Activated naive CD8-positive, alpha-beta T cell (primary cell): Measurements from ENCODE around the gene BBS2.
A peak's percentile ranks its signal among the peaks of the same experiment; 100 is the strongest.

Experiments
- H3K27ac Mint-ChIP-seq: one replicate; pipeline ENCODE4 v1.8.0; 2021; ENCODE audit warnings: mixed read lengths
- H3K27me3 Mint-ChIP-seq: one replicate; pipeline ENCODE4 v1.8.0; 2021; ENCODE audit warnings: mixed read lengths
- H3K36me3 Mint-ChIP-seq: one replicate; pipeline ENCODE4 v1.8.0; 2021; ENCODE audit warnings: mixed read lengths
- H3K4me1 Mint-ChIP-seq: one replicate; pipeline ENCODE4 v1.8.0; 2021; ENCODE audit warnings: low read depth, mixed read lengths
- H3K4me3 Mint-ChIP-seq: one replicate; pipeline ENCODE4 v1.8.0; 2021; ENCODE audit warnings: mild to moderate bottlenecking, mixed read lengths
- H3K9me3 Mint-ChIP-seq: one replicate; pipeline ENCODE4 v1.8.0; 2021; ENCODE audit warnings: low read depth, mixed read lengths

BBS2 gene

DNA sequence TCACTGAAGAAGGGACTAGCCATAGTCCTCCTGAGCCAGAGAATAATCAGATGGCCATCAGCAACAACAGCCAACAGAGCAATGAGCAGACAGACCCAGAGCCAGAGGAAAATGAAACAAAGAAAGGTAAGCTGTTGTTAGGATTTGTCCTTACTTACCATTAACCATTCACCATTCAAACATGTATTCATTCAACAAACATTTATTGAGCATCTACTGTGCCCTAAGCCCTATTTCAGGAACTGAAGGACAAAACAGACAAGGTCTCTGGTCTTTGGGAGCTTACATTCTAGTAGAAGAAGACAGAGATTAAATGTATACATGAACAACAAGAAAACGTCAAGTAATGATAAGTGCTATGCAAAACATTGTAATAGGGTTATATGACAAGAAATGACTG is 49.2 kb downstream of the BBS2 start:
- Mint-ChIP-seq H3K4me3 (no peak overlapping the region), H3K4me1 (no peaks in the 10 kb centered on the region), H3K36me3 (peaks cover 8% of the 10 kb centered on the region), H3K27ac (no peak overlapping the region), H3K27me3 (no peaks in the 10 kb centered on the region), H3K9me3 (no peaks in the 10 kb centered on the region)

DNA sequence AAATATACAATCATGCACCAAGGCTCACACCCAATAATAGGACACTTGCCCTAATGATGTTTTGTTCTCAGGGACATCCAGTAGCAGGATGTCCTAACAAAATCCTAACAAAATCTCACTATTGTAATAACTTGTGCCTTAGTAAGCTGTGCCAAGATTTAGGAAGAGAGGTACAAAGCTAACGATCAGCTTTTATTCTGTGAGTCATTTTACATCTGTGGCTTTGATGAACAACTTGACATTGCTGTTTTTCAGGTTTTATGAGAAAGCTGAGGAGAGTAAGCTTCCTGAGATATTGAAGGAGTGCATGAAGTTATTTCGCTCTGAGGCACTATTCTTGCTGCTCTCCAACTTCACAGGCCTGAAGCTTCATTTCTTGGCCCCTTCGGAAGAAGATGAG is 49.6 kb downstream of the BBS2 start:
- peak overlapping the region; percentile 10 for H3K27ac Mint-ChIP-seq
- H3K27me3 Mint-ChIP-seq = no peaks in the 10 kb centered on the region
- H3K4me3 Mint-ChIP-seq = no peak overlapping the region
- no peaks in the 10 kb centered on the region for H3K4me1 Mint-ChIP-seq
- H3K36me3 Mint-ChIP-seq = peaks cover 9% of the 10 kb centered on the region
- H3K9me3 Mint-ChIP-seq = no peaks in the 10 kb centered on the region

DNA sequence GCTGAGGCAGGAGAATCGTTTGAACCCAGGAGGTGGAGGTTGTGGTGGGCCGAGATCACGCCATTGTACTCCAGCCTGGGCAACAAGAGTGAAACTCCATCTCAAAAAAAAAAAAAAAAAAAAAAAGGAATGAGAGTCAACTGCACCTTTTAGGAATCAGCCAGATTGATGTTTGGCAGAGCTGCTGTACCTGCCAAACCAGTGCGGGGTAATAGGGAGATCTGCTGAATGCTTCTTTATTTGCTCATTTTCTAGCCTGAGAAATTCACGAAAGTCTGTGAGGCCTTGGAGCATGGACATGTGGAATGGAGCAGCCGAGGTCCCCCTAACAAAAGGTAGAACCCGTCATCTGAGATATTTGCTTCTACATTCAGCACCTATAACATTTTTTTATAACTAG is 50.1 kb downstream of the BBS2 start:
- no peak overlapping the region for H3K4me3 Mint-ChIP-seq
- no peak overlapping the region for H3K27ac Mint-ChIP-seq
- H3K27me3 Mint-ChIP-seq = no peaks in the 10 kb centered on the region
- H3K9me3 Mint-ChIP-seq = no peaks in the 10 kb centered on the region
- H3K36me3 Mint-ChIP-seq = peaks cover 7% of the 10 kb centered on the region
- H3K4me1 Mint-ChIP-seq = no peaks in the 10 kb centered on the region

DNA sequence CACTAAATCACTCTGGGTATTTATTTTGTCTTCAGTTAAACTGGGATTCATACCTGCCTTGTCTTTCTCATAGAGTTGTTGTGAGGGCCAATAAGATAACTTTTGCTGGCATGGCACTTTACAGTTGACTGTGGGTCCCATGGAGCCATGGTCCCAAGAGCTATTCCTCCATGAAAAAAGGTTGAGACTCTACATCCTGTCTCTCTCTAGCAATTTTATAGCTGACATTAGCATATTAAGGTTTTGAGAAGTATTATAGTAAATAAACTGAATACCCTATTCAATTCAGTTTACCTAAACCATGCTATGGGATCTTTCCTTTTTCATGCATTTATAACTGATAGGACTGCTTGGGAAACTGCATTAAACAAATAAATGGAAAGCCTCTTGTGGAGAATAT is 51.0 kb downstream of the BBS2 start:
- H3K36me3 Mint-ChIP-seq = peaks cover 15% of the 10 kb centered on the region
- H3K4me3 Mint-ChIP-seq = no peak overlapping the region
- no peaks in the 10 kb centered on the region for H3K9me3 Mint-ChIP-seq
- H3K27me3 Mint-ChIP-seq = no peaks in the 10 kb centered on the region
- H3K4me1 Mint-ChIP-seq = peaks cover 3% of the 10 kb centered on the region
- H3K27ac Mint-ChIP-seq = no peak overlapping the region

DNA sequence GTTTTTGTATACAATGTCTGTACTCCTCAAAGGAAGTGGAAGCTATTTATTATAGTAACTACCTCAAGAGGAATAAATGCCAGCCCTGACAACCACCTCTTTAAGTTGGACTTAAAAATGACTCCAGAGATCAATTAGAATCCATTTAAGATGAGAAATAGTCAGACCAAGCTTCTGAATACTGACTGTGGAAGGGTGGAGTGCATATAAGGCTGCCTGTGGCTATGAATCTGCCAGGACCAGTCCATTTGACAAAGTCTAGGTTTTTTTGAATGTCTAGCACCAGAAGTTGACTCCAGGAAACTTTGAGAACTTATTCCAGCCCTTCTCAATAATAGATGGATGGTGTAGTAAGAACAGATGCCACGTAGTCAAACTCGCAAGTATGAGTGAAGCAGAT is 53.5 kb downstream of the BBS2 start:
- Mint-ChIP-seq H3K4me1 (peaks cover 3% of the 10 kb centered on the region), H3K4me3 (no peak overlapping the region), H3K36me3 (peaks cover 18% of the 10 kb centered on the region), H3K27me3 (no peaks in the 10 kb centered on the region), H3K9me3 (no peaks in the 10 kb centered on the region), H3K27ac (no peak overlapping the region)

DNA sequence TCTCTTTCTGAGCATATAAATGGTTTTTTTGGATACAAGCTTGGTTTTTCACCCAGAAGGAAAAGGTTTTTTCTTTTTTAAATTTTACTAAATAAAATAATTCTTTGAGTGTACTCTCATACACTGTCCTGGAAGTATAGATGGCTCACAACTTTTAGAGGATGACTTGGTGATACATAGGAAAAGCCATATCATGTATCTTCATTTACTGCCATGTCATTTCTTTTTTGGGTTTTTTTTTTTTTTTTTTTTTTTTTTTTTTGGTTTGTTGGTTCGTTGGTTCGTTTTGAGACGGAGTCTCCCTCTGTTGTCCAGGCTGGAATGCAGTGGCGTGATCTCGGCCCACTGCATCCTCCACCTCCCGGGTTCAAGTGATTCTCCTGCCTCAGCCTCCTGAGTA is 56.7 kb downstream of the BBS2 start:
- Mint-ChIP-seq H3K36me3 (peaks cover 16% of the 10 kb centered on the region), H3K4me1 (peaks cover 3% of the 10 kb centered on the region), H3K27ac (no peak overlapping the region)

DNA sequence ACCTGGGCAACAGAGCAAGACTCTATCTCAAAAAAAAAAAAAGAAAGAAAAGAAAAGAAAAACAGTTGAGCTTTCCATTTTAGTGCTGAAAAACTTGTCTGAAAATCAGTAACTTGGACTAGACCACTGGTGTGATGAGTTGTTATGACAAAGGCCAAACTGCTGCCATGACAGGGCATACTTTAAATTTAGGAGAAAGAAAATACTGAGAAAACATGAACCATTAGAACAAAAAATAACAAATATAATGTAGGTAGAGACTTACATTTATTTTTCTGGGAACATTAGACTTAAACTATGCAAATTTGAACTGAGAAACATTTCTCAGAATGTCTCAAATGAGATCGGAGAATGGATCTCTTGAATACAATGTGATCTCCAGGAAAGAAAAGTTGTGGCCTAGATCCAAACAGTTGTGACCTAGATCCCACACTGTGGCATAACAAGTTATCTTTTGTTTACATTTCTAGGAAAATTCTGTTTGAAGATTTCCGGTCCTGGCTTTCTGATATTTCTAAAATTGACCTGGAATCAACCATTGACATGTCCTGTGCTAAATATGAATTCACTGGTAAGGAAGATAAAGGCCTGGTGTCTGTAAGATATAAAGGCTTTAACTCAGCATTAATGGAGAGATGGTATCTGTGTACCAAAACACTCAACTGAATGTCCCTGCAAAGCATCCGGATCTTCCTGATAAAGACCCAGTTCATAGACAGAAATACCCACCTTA is 57.6 kb downstream of the BBS2 start:
- Mint-ChIP-seq H3K4me3 (no peak overlapping the region), H3K27ac (peak overlapping the region; percentile 41)

More for the DNA sequence above, 56.7 kb downstream of the BBS2 start:
- no peaks in the 10 kb centered on the region for H3K9me3 Mint-ChIP-seq
- no peaks in the 10 kb centered on the region for H3K27me3 Mint-ChIP-seq
- H3K4me3 Mint-ChIP-seq = no peak overlapping the region

DNA sequence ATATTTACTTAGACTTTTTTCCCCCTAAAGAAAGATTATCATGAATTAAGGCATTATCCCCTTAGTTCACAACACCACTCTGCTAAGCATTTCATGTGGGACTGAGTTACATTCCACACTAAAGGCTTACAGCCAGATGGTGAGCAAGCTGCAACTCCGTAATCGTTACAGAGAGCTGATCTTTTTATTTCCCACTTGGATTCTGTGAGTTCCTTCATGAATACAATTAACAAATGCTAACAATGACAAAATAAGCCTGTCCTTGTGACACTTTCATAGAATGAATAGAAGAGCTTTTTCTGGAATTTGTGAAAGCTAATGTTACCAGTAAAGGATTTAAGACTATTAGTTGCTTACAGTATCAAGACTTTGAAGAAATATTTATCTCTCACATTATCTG is 59.7 kb downstream of the BBS2 start:
- no peak overlapping the region for H3K4me3 Mint-ChIP-seq
- no peak overlapping the region for H3K27ac Mint-ChIP-seq
- H3K4me1 Mint-ChIP-seq = peaks cover 11% of the 10 kb centered on the region
- H3K27me3 Mint-ChIP-seq = no peaks in the 10 kb centered on the region
- no peaks in the 10 kb centered on the region for H3K9me3 Mint-ChIP-seq
- H3K36me3 Mint-ChIP-seq = peaks cover 28% of the 10 kb centered on the region

More for the DNA sequence above, 57.6 kb downstream of the BBS2 start:
- Mint-ChIP-seq H3K36me3 (peaks cover 19% of the 10 kb centered on the region), H3K27me3 (no peaks in the 10 kb centered on the region), H3K9me3 (no peaks in the 10 kb centered on the region), H3K4me1 (peaks cover 3% of the 10 kb centered on the region)

DNA sequence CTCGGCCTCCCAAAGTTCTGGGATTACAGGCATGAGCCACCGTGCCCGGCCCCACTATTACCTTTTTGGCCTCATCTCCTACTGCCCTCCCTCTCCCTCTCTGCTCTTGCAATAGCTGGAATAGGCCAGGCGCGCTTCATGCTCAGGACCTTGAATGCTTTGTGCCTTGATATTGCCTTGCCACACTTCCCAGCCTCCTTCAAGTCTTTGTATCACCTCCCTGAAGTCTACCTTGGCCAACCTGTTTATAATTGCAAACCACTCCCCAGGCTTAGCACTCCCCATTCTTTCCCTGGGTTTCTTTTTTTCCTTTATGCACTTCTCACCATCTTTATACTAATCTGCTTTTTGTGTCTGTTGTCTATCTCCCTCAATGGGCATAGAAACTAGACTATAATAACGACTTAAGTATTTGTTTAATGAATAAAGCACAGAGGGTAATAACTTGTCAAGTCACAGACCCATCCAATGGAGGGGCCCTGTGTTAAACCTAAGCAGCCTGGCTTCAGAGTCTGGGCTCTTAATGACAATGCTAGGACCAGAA is 61.8 kb downstream of the BBS2 start:
- Mint-ChIP-seq H3K27me3 (no peaks in the 10 kb centered on the region), H3K4me3 (no peak overlapping the region), H3K4me1 (peaks cover 18% of the 10 kb centered on the region), H3K9me3 (no peaks in the 10 kb centered on the region), H3K27ac (no peak overlapping the region), H3K36me3 (peaks cover 27% of the 10 kb centered on the region)

DNA sequence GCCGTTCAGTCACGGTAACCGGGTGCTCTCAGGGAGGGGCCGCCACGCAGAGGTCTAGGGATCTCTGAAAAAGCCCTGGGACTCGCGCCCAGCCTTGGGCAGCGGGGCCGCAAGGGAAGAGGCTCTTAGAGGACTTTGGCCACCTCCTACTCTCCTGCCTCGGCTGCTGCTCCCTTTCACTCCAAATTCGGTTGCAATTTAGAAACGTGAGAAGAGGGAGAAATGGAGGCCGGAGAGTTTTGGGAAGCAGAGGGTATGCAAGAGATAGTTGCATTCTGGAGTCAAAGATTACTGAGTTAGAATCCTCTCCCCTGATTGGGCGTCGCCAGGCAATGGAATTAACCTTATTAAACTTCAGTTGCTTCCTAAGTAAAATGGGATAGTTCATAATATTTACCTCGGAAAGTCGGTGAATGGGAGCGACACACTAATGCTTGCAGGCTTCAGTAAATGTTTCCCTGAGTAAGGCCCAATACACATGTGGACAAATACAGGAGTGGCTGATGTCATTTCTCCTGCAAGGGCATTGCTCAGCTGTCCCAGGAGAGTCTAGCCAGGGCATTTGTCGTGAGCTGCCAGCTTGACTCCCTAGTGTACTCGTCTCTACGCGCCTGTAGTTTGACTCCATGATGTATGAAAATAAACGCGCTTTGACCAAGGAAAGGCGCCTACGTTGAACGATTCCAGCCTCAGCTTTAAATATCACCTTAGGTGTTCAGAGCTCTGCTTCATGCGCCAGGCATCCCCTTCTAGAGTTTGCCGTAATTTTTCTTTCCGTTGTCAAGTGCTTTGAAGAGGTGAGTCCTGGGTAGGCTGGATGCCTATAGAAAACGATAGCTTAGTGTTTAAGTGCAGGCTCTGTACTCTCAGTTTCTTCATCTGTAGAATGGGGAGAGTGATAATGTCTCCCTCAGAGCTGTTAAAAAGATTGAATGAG is 67.8 kb downstream of the BBS2 start:
- Mint-ChIP-seq H3K9me3 (no peaks in the 10 kb centered on the region), H3K4me3 (peak overlapping the region; percentile 100), H3K36me3 (peaks cover 18% of the 10 kb centered on the region), H3K4me1 (peaks cover 62% of the 10 kb centered on the region), H3K27ac (peak overlapping the region; percentile 99), H3K27me3 (no peaks in the 10 kb centered on the region)

DNA sequence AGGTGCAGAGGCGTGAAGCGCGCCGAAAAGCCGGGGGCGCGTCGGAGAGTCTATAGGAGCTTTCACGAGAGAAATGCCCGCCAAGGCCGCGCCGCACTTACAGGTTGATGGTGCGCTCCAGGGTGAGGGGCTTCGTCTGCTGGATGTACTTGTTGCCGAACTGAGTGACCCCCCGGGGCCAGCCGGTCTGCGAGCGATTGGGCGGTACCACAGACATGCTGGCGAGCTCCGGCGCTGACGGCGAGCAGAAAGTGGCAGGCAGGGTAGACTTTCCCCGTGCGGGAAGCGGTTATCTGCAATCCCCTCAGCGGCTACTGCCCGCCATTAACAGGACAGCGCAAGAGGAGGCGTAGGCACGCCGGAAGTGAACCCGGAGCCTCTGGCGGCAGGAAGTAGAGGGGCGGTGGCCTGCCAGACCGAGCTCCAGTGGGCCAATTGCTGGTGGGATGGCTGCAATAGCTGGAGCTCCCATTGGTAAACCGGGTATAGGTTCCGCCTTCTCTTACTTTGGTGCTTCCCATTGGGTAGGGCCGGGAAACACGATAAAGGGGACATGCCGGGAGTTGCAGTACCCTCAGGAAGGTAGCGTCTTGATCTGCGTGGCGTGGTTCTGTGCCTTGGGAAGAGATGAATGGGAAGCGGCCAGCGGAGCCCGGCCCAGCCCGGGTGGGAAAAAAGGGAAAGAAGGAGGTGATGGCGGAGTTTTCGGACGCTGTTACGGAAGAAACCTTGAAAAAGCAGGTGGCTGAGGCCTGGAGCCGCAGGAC is 68.7 kb downstream of the BBS2 start, which contains the start of the genes NUDT21 and OGFOD1:
Gene NUDT21, minus strand, starts transcription at position 347 of the 767 bp plus-strand sequence. Its CDS starts 130 bp downstream, at position 217.
Gene OGFOD1, plus strand, starts transcription at position 569 of the 767 bp plus-strand sequence. Its CDS starts 59 bp downstream, at position 628.
- no peaks in the 10 kb centered on the region for H3K27me3 Mint-ChIP-seq
- H3K36me3 Mint-ChIP-seq = peaks cover 15% of the 10 kb centered on the region
- H3K27ac Mint-ChIP-seq = peak within 1 kb of the TSS; percentile 99
- peak within 1 kb of the TSS; percentile 100 for H3K4me3 Mint-ChIP-seq
- H3K9me3 Mint-ChIP-seq = no peaks in the 10 kb centered on the region
- peaks cover 63% of the 10 kb centered on the region for H3K4me1 Mint-ChIP-seq

DNA sequence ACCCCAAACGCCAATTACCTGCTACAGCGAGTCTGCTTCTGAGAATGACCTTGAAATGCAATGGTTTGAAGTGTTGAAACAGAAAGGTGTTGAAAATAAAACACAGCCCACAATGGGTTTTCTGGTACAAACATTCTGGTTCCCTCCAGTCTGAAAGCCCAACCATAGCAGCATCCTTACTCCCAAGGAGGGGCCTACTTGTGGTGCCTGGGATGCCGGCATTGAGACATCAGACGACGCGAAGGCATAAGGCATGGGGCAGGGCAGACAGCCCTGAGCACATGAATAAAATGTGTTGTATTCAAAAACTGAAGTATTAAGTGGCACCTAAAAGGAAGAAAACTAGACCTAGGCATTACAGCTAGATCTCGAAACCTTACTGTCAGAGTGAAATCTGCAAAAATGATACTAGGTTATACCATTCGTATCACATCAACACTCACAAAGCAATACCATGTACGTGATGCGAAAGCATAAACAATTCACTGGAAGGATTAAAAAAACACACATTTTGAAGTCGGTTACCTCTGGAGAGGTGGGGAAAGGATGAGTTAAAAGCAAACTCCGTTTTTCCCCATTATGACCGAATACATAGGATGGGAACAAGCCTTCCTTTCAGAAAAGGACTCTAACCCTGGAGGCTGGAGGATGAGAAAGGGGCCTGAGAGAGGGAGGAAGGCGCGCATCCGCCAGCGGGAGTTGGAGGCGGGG is 69.4 kb downstream of the BBS2 start:
- peak overlapping the region; percentile 99 for H3K27ac Mint-ChIP-seq
- H3K27me3 Mint-ChIP-seq = no peaks in the 10 kb centered on the region
- no peaks in the 10 kb centered on the region for H3K9me3 Mint-ChIP-seq
- H3K36me3 Mint-ChIP-seq = peaks cover 7% of the 10 kb centered on the region
- H3K4me1 Mint-ChIP-seq = peaks cover 56% of the 10 kb centered on the region
- H3K4me3 Mint-ChIP-seq = peak overlapping the region; percentile 100

DNA sequence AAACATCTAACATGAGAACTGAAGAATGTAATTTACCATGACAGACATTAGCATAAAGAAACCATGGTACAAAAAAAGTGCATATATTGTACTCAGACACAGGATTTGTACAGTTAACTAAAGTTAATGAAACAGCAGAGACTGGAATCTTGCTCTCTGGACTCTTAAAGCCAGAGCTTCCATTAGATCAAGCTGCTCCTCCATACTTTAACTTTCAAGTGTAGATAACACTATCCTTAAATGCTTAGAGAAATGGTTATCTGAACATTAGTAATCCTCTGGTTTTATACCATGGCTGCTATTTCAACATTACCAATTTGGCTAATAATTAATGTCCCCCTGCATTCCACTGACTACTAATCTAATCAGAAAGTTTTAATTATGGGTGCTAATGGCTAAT is 71.8 kb downstream of the BBS2 start:
- H3K4me3 Mint-ChIP-seq = peak overlapping the region; percentile 56
- H3K9me3 Mint-ChIP-seq = no peaks in the 10 kb centered on the region
- H3K36me3 Mint-ChIP-seq = no peaks in the 10 kb centered on the region
- no peaks in the 10 kb centered on the region for H3K27me3 Mint-ChIP-seq
- peaks cover 48% of the 10 kb centered on the region for H3K4me1 Mint-ChIP-seq
- H3K27ac Mint-ChIP-seq = peak overlapping the region; percentile 75

DNA sequence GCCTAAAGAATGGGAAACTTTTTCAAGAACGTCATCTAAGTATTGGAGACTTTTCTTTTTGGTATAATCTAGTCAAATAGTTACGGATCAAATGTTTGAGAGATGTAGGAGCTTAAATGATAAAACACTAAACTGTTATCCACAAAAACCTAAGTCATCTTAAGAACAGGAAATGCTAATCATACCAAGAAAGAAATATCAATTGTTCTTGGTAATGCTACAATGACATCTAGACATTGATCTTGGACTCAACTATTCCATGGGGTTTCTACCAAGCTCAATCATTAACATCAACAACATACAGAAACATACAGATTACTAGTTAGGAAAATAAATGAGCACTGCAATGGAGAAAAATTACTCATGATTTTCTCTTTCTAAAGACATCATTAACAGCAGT is 72.5 kb downstream of the BBS2 start:
- H3K27ac Mint-ChIP-seq = peak overlapping the region; percentile 75
- H3K27me3 Mint-ChIP-seq = no peaks in the 10 kb centered on the region
- H3K4me1 Mint-ChIP-seq = peaks cover 42% of the 10 kb centered on the region
- H3K36me3 Mint-ChIP-seq = peaks cover 2% of the 10 kb centered on the region
- H3K4me3 Mint-ChIP-seq = no peak overlapping the region
- no peaks in the 10 kb centered on the region for H3K9me3 Mint-ChIP-seq
